GM18511 (cell line): ENCODE data around the gene HIC1.

Source experiments
- ATAC-seq: cut with Tn5 transposase; IDR thresholded peaks from one replicate; pipeline ENCODE4 v1.9.1; 2021; ENCODE audit warnings: mild to moderate bottlenecking, moderate library complexity; ENCODE audit not compliant: unreplicated experiment

HIC1 gene

GRCh38 chr17:2101448-2102257 lies 46.8 kb downstream of the HIC1 start:
- ATAC-seq = no peak

GRCh38 chr17:2102931-2103809 lies 48.3 kb downstream of the HIC1 start:
- ATAC-seq = no peak

GRCh38 chr17:2105663-2106062 lies 50.8 kb downstream of the HIC1 start:
- no peak for ATAC-seq

GRCh38 chr17:2106308-2106955 lies 51.5 kb downstream of the HIC1 start:
- ATAC-seq = no peak

- no peak for ATAC-seq
These were observed 52.1 kb downstream of the HIC1 start for GRCh38 chr17:2107050-2107449.

GRCh38 chr17:2107506-2107905 lies 52.6 kb downstream of the HIC1 start:
- no peak for ATAC-seq

- ATAC-seq = no peak
These were observed 53.3 kb downstream of the HIC1 start for GRCh38 chr17:2108170-2108569.

GRCh38 chr17:2110436-2110835 lies 55.5 kb downstream of the HIC1 start:
- no peak for ATAC-seq

GRCh38 chr17:2111691-2112090 lies 56.8 kb downstream of the HIC1 start:
- no peak for ATAC-seq
